Measurements from ENCODE around the gene RGS18.

DNA sequence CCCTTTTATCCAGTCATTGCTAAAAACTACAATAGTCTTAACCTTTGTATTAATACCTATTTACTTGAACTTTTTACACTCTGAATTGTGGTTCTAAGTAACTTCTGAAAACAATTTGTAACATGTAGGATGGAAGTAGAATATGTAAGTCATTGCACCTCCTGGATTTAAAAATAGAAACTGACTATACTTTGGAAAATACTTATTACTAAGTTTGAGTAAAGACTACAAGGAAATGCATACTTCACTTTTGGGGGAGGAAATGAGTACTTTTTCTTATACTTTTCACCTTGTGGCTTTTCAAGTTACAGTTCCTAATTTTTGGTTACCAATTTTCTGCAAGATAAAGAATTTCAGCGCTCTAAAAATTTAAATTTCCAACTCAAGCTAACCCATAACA lies 8.7 kb downstream of the RGS18 start:
- no peak for TF ChIP-seq RAD21 (IDR thresholded peaks at IDR 0.05; ENCODE audit: low read depth)
- TF ChIP-seq, protein P1, sequence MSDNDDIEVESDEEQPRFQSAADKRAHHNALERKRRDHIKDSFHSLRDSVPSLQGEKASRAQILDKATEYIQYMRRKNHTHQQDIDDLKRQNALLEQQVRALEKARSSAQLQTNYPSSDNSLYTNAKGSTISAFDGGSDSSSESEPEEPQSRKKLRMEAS (IDR thresholded peaks at IDR 0.05), result no peak
